ENCODE measurements around the gene DTHD1.

Gene DTHD1

DNA sequence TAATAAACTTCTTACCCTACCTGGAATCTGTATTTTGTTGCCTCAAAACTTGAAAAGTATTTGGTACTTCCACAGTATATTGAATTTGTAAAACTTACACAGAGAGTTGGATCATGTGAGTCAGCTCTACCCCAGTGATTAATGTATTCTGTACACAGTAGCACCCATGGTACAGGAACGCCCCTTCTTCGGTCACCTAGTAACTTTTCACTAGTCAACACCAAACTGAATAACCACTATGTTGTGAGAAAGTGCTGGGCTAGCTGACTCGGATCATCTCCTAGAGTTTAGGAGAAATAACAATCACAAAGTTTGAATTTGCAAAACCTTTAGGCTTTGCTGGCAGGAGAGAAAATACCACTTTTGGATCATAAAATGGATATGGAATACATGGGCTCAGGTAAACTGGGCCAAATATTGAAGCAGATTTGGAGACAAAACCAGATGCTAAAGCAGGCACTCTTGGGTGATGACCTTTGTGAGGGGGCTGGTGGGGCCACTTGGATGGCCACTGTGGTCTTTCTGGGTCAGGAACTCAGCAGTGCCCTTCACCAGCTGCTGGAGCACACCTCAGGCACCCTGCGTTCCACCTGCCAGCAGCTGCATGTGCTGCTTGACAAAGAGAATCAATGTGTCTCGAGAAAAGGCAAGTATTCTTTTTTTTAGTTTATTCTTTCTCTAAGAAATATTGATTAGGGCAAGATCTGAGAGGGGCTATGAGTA is at the start of gene DTHD1:
Gene DTHD1 (plus strand): TSS at position 233 of the 723 bp plus-strand sequence. CDS start 143 bp downstream, at position 376.
- no peak within 1 kb of the TSS for H3K4me3 ChIP-seq (ENCODE audit: low read depth, low read length)
- H3K9ac ChIP-seq (ENCODE audit: low read depth, low read length), result no peak within 1 kb of the TSS
- no peaks in the 10 kb centered on the region for H3K27me3 ChIP-seq (ENCODE audit: control insufficient read depth, insufficient read depth, low read length)
- no peaks in the 10 kb centered on the region for H3K9me3 ChIP-seq (ENCODE audit: control insufficient read depth, insufficient read depth, low read length)
- no peaks in the 10 kb centered on the region for H3K36me3 ChIP-seq (ENCODE audit: control insufficient read depth, insufficient read depth, low read length)
- 0 out of 2 replicates have a peak, but pooled peaks cover 6% of the 10 kb centered on the region for H3K4me1 ChIP-seq (ENCODE audit: control insufficient read depth, insufficient read depth, low read length)
- H3K27ac ChIP-seq (ENCODE audit: low read depth, low read length), result no peak within 1 kb of the TSS

DNA sequence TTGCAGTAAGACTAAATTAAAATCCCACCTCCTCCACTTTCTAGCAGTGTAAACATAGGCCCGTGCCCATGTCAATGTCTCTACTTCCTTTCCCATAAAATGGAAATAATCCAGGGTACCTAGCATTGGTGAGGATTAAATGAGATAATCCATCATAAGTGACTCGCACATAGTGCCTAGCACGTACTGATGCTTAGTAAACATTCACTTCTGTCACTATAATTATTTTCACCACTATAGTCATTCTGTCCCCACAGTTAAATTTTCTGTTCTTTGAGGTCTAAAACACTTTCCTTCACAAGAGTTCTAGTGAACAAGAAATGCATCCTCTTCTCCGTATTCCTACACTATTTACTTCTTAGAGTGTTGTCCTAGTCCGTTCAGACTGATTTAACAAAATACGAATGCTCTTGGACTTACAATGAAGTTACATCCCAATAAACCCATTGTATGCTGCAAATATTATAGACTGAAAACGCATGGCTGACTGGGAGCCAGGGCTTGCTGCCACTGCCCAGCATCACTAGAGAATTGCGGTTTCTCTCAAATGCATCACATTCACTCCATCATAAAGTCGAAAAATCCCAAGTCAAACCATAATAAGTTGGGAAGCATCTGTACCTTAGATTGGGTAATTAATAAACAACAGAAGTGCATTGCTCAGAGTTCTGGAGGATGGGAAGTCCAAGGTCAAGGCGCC is 47.7 kb upstream of the DTHD1 start:
- Histone ChIP-seq H3K4me1 (ENCODE audit: control insufficient read depth, insufficient read depth, low read length) (no peaks in the 10 kb centered on the region), H3K9me3 (ENCODE audit: control insufficient read depth, insufficient read depth, low read length) (no peaks in the 10 kb centered on the region), H3K9ac (ENCODE audit: low read depth, low read length) (no peak overlapping the region), H3K27ac (ENCODE audit: low read depth, low read length) (no peak overlapping the region), H3K27me3 (ENCODE audit: control insufficient read depth, insufficient read depth, low read length) (no peaks in the 10 kb centered on the region), H3K4me3 (ENCODE audit: low read depth, low read length) (no peak overlapping the region), H3K36me3 (ENCODE audit: control insufficient read depth, insufficient read depth, low read length) (no peaks in the 10 kb centered on the region)

GRCh38 chr4:36235306-36235705 is 46.1 kb upstream of the DTHD1 start:
- H3K27me3 ChIP-seq (ENCODE audit: control insufficient read depth, insufficient read depth, low read length), result no peaks in the 10 kb centered on the region
- H3K4me3 ChIP-seq (ENCODE audit: low read depth, low read length), result no peak overlapping the region
- H3K27ac ChIP-seq (ENCODE audit: low read depth, low read length), result no peak overlapping the region
- no peaks in the 10 kb centered on the region for H3K4me1 ChIP-seq (ENCODE audit: control insufficient read depth, insufficient read depth, low read length)
- H3K9ac ChIP-seq (ENCODE audit: low read depth, low read length), result no peak overlapping the region
- H3K9me3 ChIP-seq (ENCODE audit: control insufficient read depth, insufficient read depth, low read length), result no peaks in the 10 kb centered on the region
- no peaks in the 10 kb centered on the region for H3K36me3 ChIP-seq (ENCODE audit: control insufficient read depth, insufficient read depth, low read length)

- Histone ChIP-seq H3K4me1 (ENCODE audit: control insufficient read depth, insufficient read depth, low read length) (no peaks in the 10 kb centered on the region), H3K27me3 (ENCODE audit: control insufficient read depth, insufficient read depth, low read length) (no peaks in the 10 kb centered on the region), H3K9ac (ENCODE audit: low read depth, low read length) (no peak overlapping the region), H3K4me3 (ENCODE audit: low read depth, low read length) (no peak overlapping the region), H3K9me3 (ENCODE audit: control insufficient read depth, insufficient read depth, low read length) (no peaks in the 10 kb centered on the region), H3K27ac (ENCODE audit: low read depth, low read length) (no peak overlapping the region), H3K36me3 (ENCODE audit: control insufficient read depth, insufficient read depth, low read length) (no peaks in the 10 kb centered on the region)
These were observed 45.3 kb upstream of the DTHD1 start for GRCh38 chr4:36236159-36236558.

DNA sequence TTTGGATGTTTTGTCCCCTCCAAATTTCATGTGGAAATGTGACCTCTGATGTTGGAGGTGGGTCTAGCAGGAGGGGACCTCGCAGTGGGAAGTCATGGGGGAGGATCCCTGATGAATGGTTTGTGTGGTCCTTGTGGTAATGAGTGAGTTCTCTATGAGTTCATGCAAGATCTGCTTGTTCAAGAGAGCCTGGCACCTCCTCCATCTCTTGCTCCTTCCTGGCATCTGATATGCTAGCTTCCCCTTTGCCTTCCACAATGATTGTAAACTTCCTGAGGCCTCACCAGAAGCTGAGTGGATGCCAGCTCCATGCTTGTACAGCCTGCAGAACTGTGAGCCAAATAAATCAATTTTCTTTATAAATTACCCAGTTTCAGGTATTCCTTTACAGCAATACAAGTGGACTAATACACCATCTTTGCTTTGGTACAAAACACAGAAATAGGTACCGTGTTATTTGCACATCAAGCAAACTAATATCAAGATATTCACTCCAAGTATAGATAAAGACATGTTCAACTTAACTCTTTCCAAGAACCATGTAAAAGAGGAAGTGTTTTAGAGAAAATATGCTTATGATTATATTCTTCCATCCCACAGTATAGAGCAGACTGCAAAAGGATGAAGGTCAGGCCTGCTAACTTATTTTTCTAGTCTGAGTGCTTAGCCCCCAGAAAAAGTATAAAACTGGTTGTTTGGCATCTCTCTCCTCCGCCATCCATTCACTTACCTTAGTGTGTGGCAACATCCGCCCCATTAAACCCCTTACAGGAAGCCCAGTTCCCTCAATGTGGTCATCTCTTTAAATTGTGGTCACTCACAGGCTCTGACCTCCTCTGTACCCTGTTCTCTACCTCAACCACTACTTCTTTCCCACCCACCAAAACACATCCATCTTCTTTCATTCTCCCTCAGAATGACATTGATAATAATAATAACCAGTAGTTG is 43.8 kb upstream of the DTHD1 start:
- H3K4me1 ChIP-seq (ENCODE audit: control insufficient read depth, insufficient read depth, low read length), result no peaks in the 10 kb centered on the region
- H3K9me3 ChIP-seq (ENCODE audit: control insufficient read depth, insufficient read depth, low read length), result no peaks in the 10 kb centered on the region
- no peak overlapping the region for H3K4me3 ChIP-seq (ENCODE audit: low read depth, low read length)
- peaks cover 4% of the 10 kb centered on the region for H3K27me3 ChIP-seq (ENCODE audit: control insufficient read depth, insufficient read depth, low read length)
- no peak overlapping the region for H3K9ac ChIP-seq (ENCODE audit: low read depth, low read length)
- H3K36me3 ChIP-seq (ENCODE audit: control insufficient read depth, insufficient read depth, low read length), result no peaks in the 10 kb centered on the region
- H3K27ac ChIP-seq (ENCODE audit: low read depth, low read length), result no peak overlapping the region

- Histone ChIP-seq H3K4me3 (ENCODE audit: low read depth, low read length) (no peak overlapping the region), H3K9ac (ENCODE audit: low read depth, low read length) (no peak overlapping the region), H3K27ac (ENCODE audit: low read depth, low read length) (no peak overlapping the region)
These were observed 39.6 kb upstream of the DTHD1 start for GRCh38 chr4:36241771-36242170.

GRCh38 chr4:36242629-36243354 is 38.6 kb upstream of the DTHD1 start:
- H3K9ac ChIP-seq (ENCODE audit: low read depth, low read length), result no peak overlapping the region
- no peak overlapping the region for H3K4me3 ChIP-seq (ENCODE audit: low read depth, low read length)

More at GRCh38 chr4:36241771-36242170, 39.6 kb upstream of the DTHD1 start:
- Histone ChIP-seq H3K27me3 (ENCODE audit: control insufficient read depth, insufficient read depth, low read length) (peaks cover 25% of the 10 kb centered on the region), H3K9me3 (ENCODE audit: control insufficient read depth, insufficient read depth, low read length) (no peaks in the 10 kb centered on the region), H3K36me3 (ENCODE audit: control insufficient read depth, insufficient read depth, low read length) (no peaks in the 10 kb centered on the region), H3K4me1 (ENCODE audit: control insufficient read depth, insufficient read depth, low read length) (no peaks in the 10 kb centered on the region)

DNA sequence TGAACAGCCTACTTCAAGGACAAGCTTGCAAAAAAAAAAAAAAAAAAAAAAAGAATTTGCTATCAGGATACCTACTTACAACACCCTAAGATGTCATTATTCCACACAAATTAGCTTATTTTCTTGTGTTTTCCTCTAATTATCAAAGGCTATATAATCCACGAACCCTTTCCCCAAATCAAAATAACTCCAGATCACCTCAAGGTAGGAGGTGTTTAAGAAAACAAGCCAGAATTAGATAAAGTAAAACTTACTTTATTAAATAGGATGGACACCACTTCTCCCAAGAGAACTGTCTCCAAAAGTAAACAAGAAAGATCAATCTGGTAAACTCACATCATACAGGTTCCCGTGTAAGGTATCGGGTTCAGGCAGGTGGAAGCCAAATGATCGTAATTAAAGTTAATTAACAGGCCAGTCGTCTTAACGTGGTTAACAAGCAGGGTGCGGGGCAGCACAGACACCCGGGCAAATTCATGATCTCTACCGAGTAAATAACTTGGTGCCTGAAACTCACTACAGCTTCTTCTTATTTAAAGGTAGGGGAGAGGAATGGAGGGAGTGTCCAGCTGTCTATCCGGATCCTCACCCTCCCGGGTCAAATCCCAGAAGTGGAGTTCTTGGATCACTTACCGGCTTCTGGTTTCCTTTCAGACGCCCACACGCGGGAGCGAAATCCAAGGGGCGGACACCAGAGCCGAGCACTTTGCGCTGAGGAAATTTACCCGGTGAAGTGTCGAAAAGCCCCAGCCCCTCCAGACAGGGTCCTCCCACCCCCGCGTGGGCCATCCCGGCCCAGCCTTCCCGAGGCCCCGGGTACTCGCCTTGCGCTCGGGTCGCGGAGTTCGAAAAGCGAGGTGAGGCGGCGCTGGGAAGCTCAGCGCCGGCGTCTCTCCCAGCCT is 37.8 kb upstream of the DTHD1 start:
- Histone ChIP-seq H3K36me3 (ENCODE audit: control insufficient read depth, insufficient read depth, low read length) (no peaks in the 10 kb centered on the region), H3K27ac (ENCODE audit: low read depth, low read length) (peak overlapping the region; percentile 48)

More at GRCh38 chr4:36242629-36243354, 38.6 kb upstream of the DTHD1 start:
- Histone ChIP-seq H3K9me3 (ENCODE audit: control insufficient read depth, insufficient read depth, low read length) (no peaks in the 10 kb centered on the region), H3K36me3 (ENCODE audit: control insufficient read depth, insufficient read depth, low read length) (no peaks in the 10 kb centered on the region), H3K4me1 (ENCODE audit: control insufficient read depth, insufficient read depth, low read length) (no peaks in the 10 kb centered on the region), H3K27ac (ENCODE audit: low read depth, low read length) (no peak overlapping the region), H3K27me3 (ENCODE audit: control insufficient read depth, insufficient read depth, low read length) (peaks cover 25% of the 10 kb centered on the region)

GRCh38 chr4:36244257-36245082 is 36.9 kb upstream of the DTHD1 start, which contains the start of gene ARAP2:
ARAP2 (minus strand) TSS chr4:36244514; CDS start chr4:36229486, 15,028 bp downstream.
- no peaks in the 10 kb centered on the region for H3K36me3 ChIP-seq (ENCODE audit: control insufficient read depth, insufficient read depth, low read length)
- H3K27me3 ChIP-seq (ENCODE audit: control insufficient read depth, insufficient read depth, low read length), result peaks cover 25% of the 10 kb centered on the region
- no peaks in the 10 kb centered on the region for H3K4me1 ChIP-seq (ENCODE audit: control insufficient read depth, insufficient read depth, low read length)
- H3K27ac ChIP-seq (ENCODE audit: low read depth, low read length), result peak within 1 kb of the TSS; percentile 48
- H3K4me3 ChIP-seq (ENCODE audit: low read depth, low read length), result peak within 1 kb of the TSS; percentile 59
- H3K9ac ChIP-seq (ENCODE audit: low read depth, low read length), result 0 out of 2 replicates have a peak within 1 kb of the TSS, but pooled peaks have one; percentile 20
- no peaks in the 10 kb centered on the region for H3K9me3 ChIP-seq (ENCODE audit: control insufficient read depth, insufficient read depth, low read length)

More for the DNA sequence above, 37.8 kb upstream of the DTHD1 start:
- H3K9ac ChIP-seq (ENCODE audit: low read depth, low read length), result 0 out of 2 replicates have a peak overlapping the region, but pooled peaks have one; percentile 20
- H3K27me3 ChIP-seq (ENCODE audit: control insufficient read depth, insufficient read depth, low read length), result peaks cover 25% of the 10 kb centered on the region
- H3K9me3 ChIP-seq (ENCODE audit: control insufficient read depth, insufficient read depth, low read length), result no peaks in the 10 kb centered on the region
- peak overlapping the region; percentile 59 for H3K4me3 ChIP-seq (ENCODE audit: low read depth, low read length)
- H3K4me1 ChIP-seq (ENCODE audit: control insufficient read depth, insufficient read depth, low read length), result no peaks in the 10 kb centered on the region
